Testis (tissue), 3 donors: ENCODE measurements around the gene GNL1. TPM values are rescaled to one million over a fixed set of nuclear protein-coding genes. Genes with fewer than 3 reads are reported as not detected.
"Not testable (repeated sequence)": the region's sequence is repeated elsewhere in the genome, so short reads cannot be mapped to it uniquely, and the experiment has no call there.

Experiments used
- DNase-seq: peaks from one replicate; pipeline ENCODE4 v3.0.0-alpha.2; 2019
- H3K27ac ChIP-seq, 2 donors: fragments of 200-600 bp; sonication (generic); one replicate each; pipeline ENCODE4 v1.5.1; 2019
- H3K27me3 ChIP-seq: fragments of 200-600 bp; sonication (generic); one replicate; pipeline ENCODE4 v1.5.1; 2019
- H3K36me3 ChIP-seq: fragments of 200-600 bp; sonication (generic); one replicate; pipeline ENCODE4 v1.5.1; 2017; ENCODE audit warnings: low read depth; ENCODE audit errors: missing control alignments
- H3K4me1 ChIP-seq: fragments of 200-600 bp; sonication (generic); one replicate; pipeline ENCODE4 v1.5.1; 2019
- H3K4me3 ChIP-seq, 2 donors: fragments of 200-600 bp; sonication (generic); one replicate each; pipeline ENCODE4 v1.5.1; 2017 to 2019
- H3K9me3 ChIP-seq: fragments of 200-600 bp; sonication (generic); one replicate; pipeline ENCODE4 v1.5.1; 2017
- CTCF ChIP-seq, 3 experiments: fragments of 450-650 bp in 2 of 3; fragments of 200-600 bp in 1 of 3; sonication (generic) in 1 of 3; IDR thresholded peaks; one replicate each; pipeline ENCODE4 v1.5.1; 2016 to 2019; ENCODE audit warnings: antibody characterized with exemption in 3 of 3, mild to moderate bottlenecking in 2 of 3, moderate library complexity in 1 of 3
- POLR2A ChIP-seq: fragments of 450-650 bp; IDR thresholded peaks from one replicate; pipeline ENCODE4 v1.6.1; 2017; ENCODE audit warnings: antibody characterized with exemption, mild to moderate bottlenecking, moderate library complexity
- WGBS, 2 donors: methylation state at CpG; one replicate each; pipeline ENCODE4 v1.1.5; 2018; 5-methylcytosine and 5-hydroxymethylcytosine counted together
- intact Hi-C: fragments of 100-400 bp; cut with DNase I; formaldehyde crosslinking; loops from one replicate; pipeline ENCODE4 v1.15.1; 2023; ENCODE audit warnings: low total_unique reads
- polyA plus RNA-seq: library from polyadenylated mRNA; stranded (reverse); fragments of 350-450 nt; fragmentation: Illumina TruSeq; extraction: RNeasy Lipid Tissue Mini Kit (QIAGEN cat#74804); gene quantifications from one replicate; pipeline ENCODE4 v1.2.3, GENCODE V29; 2014; ENCODE audit warnings: low read depth, low replicate concordance; ENCODE audit not compliant: insufficient read depth
- total RNA-seq, 2 donors: library from RNA; depleted of rRNA; stranded (reverse); fragments of >200 nt; gene quantifications; one replicate each; pipeline ENCODE4 v1.2.3, GENCODE V29; 2016

The GNL1 gene
- total and polyA plus RNA-seq, 3 donors from 2014 or later, result 68.7 to 205 (median 72.8) TPM

GRCh38 chr6:30541515-30542403 lies 14.5 kb downstream of the GNL1 start:
- DNase-seq, result peak; percentile 86
- intact Hi-C loops, result no loop called here
- TF ChIP-seq POLR2A, result no peak
- peak; percentile 87 to 95 (median 87) for TF ChIP-seq CTCF (IDR thresholded peaks at IDR 0.05)
- Histone ChIP-seq H3K27ac (no peak overlapping the region), H3K36me3 (no peaks in the 10 kb centered on the region), H3K4me3 (peak overlapping the region in 1 of 2 donors; percentile 4), H3K27me3 (no peaks in the 10 kb centered on the region), H3K4me1 (peaks cover 6% of the 10 kb centered on the region), H3K9me3 (no peaks in the 10 kb centered on the region)
- WGBS, 2 donors, result 9 to 11% methylated on average over 23 of the region's 23 CpGs

- TF ChIP-seq CTCF (IDR thresholded peaks at IDR 0.05) (no peak), POLR2A (no peak)
- H3K4me1 ChIP-seq, result peaks cover 6% of the 10 kb centered on the region
- H3K27ac ChIP-seq, result no peak overlapping the region
- intact Hi-C loops, result no loop called here
- no peaks in the 10 kb centered on the region for H3K36me3 ChIP-seq
- H3K4me3 ChIP-seq, result no peak overlapping the region
- DNase-seq, result no peak
- no peaks in the 10 kb centered on the region for H3K9me3 ChIP-seq
- 87 to 88% methylated on average over 3 of the region's 3 CpGs for WGBS, 2 donors
- no peaks in the 10 kb centered on the region for H3K27me3 ChIP-seq
Measured at GRCh38 chr6:30537931-30538330, 18.4 kb downstream of the GNL1 start.

GRCh38 chr6:30533460-30534294 lies 22.6 kb downstream of the GNL1 start:
- Histone ChIP-seq H3K27me3 (no peaks in the 10 kb centered on the region), H3K9me3 (no peaks in the 10 kb centered on the region), H3K36me3 (no peaks in the 10 kb centered on the region), H3K27ac (no peak overlapping the region), H3K4me1 (no peaks in the 10 kb centered on the region), H3K4me3 (no peak overlapping the region)
- DNase-seq, result no peak
- TF ChIP-seq POLR2A, result no peak
- no peak for TF ChIP-seq CTCF (IDR thresholded peaks at IDR 0.05)
- intact Hi-C loops, result loop anchor here (5.0 kb wide), 1 partner anchor 46 kb away; the partner anchor contains the start of gene HLA-E
- 79 to 83% methylated on average over 15 of the region's 15 CpGs for WGBS, 2 donors

- no peaks in the 10 kb centered on the region for H3K9me3 ChIP-seq
- no peak overlapping the region for H3K27ac ChIP-seq
- H3K27me3 ChIP-seq, result no peaks in the 10 kb centered on the region
- H3K4me3 ChIP-seq, result no peak overlapping the region
- 59 to 63% methylated on average over 2 of the region's 2 CpGs for WGBS, 2 donors
- TF ChIP-seq CTCF (IDR thresholded peaks at IDR 0.05) (no peak), POLR2A (no peak)
- no peaks in the 10 kb centered on the region for H3K36me3 ChIP-seq
- intact Hi-C loops, result loop anchor here (5.0 kb wide), 1 partner anchor 43 kb away; the partner anchor contains the start of gene HLA-E
- no peak for DNase-seq
- no peaks in the 10 kb centered on the region for H3K4me1 ChIP-seq
Measured at GRCh38 chr6:30530014-30530413, 26.3 kb downstream of the GNL1 start.

GRCh38 chr6:30529349-30529875 lies 26.9 kb downstream of the GNL1 start:
- WGBS, 2 donors, result 76% methylated on average over 17 of the region's 17 CpGs
- H3K27ac ChIP-seq, H3K27me3 ChIP-seq, intact Hi-C loops, H3K9me3 ChIP-seq, H3K4me3 ChIP-seq, H3K36me3 ChIP-seq, DNase-seq, H3K4me1 ChIP-seq: not testable (repeated sequence)

GRCh38 chr6:30526444-30526843 lies 29.8 kb downstream of the GNL1 start:
- H3K36me3 ChIP-seq, H3K9me3 ChIP-seq, H3K27ac ChIP-seq, intact Hi-C loops, H3K4me3 ChIP-seq, H3K27me3 ChIP-seq, DNase-seq, H3K4me1 ChIP-seq: not testable (repeated sequence)
- 92% methylated on average over 3 of the region's 3 CpGs for WGBS, 2 donors

- H3K9me3 ChIP-seq, DNase-seq, H3K27me3 ChIP-seq, intact Hi-C loops, H3K36me3 ChIP-seq, H3K27ac ChIP-seq, H3K4me3 ChIP-seq, H3K4me1 ChIP-seq: not testable (repeated sequence)
- WGBS, 2 donors, result 81 to 85% methylated on average over 5 of the region's 5 CpGs
Measured at GRCh38 chr6:30521952-30522351, 34.3 kb downstream of the GNL1 start.
